ENCODE measurements around the gene CCN2.

DNA sequence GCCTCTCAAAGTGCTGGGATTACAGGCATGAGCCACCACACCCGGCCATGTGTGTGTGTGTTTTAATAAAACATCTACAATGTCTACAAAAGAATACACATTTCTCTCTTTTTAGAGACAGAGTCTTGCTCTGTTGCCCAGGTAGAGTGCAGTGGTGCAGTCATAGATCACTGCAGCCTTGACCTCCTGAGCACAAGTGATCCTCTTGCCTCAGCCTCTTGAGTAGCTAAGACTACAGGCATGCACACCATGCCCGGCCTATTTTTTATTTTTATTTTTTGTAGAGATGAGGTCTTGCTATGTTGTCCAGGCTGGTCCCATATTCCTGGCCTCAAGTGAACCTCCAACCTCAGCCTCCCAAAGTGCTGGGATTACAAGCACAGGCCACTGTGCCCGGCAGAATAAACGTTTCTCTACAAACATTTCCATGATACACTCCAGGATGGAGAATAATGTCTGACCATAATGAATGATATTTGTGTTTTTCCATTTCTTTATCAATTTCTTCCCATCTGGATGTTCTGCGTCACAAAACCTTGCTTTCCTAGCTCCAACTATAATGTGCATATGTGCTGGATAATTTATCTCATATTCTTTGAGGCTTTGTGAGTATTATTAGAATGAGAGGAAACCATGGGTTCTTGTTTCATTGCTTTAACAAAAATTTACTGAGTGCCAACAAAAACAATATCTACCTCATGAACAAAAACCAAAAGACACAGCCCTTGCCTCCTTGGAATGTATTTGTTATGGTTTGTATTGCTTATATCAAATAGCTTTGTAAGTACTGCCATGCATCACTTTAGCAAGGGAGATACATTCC lies 28.6 kb upstream of the CCN2 start:
- no peak for TF ChIP-seq POLR2AphosphoS5 (IDR thresholded peaks at IDR 0.05)
- TF ChIP-seq, protein P1, sequence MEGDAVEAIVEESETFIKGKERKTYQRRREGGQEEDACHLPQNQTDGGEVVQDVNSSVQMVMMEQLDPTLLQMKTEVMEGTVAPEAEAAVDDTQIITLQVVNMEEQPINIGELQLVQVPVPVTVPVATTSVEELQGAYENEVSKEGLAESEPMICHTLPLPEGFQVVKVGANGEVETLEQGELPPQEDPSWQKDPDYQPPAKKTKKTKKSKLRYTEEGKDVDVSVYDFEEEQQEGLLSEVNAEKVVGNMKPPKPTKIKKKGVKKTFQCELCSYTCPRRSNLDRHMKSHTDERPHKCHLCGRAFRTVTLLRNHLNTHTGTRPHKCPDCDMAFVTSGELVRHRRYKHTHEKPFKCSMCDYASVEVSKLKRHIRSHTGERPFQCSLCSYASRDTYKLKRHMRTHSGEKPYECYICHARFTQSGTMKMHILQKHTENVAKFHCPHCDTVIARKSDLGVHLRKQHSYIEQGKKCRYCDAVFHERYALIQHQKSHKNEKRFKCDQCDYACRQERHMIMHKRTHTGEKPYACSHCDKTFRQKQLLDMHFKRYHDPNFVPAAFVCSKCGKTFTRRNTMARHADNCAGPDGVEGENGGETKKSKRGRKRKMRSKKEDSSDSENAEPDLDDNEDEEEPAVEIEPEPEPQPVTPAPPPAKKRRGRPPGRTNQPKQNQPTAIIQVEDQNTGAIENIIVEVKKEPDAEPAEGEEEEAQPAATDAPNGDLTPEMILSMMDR (IDR thresholded peaks at IDR 0.05) = no peak
